Smooth muscle cell (in vitro differentiated cells): ENCODE data around the gene HES7. TPM values are rescaled to one million over a fixed set of nuclear protein-coding genes. Genes with fewer than 3 reads are reported as not detected.

Source experiments
- DNase-seq: peaks from one replicate; lab custom pipeline; 2025; ENCODE audit not compliant: unreplicated experiment; lab: John Stamatoyannopoulos, UW
- H2AFZ ChIP-seq: fragments of 200-600 bp; sonication (generic); 2 replicates; pipeline ENCODE4 v1.6.0; 2016; ENCODE audit warnings: antibody characterized with exemption, low read depth, mild to moderate bottlenecking
- H3F3A ChIP-seq: fragments of 200-600 bp; sonication (generic); 2 replicates; pipeline ENCODE4 v1.6.0; 2017; ENCODE audit warnings: antibody characterized with exemption, low read depth
- H3K27ac ChIP-seq: fragments of 200-600 bp; sonication (generic); 2 replicates; pipeline ENCODE4 v1.5.1; 2016; ENCODE audit warnings: low read depth, mild to moderate bottlenecking
- H3K27me3 ChIP-seq: fragments of 200-600 bp; sonication (generic); 2 replicates; pipeline ENCODE4 v1.6.1; 2016; ENCODE audit warnings: low read depth, mild to moderate bottlenecking
- H3K36me3 ChIP-seq: fragments of 200-600 bp; sonication (generic); 2 replicates; pipeline ENCODE4 v1.5.1; 2016; ENCODE audit warnings: low read depth
- H3K4me1 ChIP-seq: fragments of 200-600 bp; sonication (generic); 2 replicates; pipeline ENCODE4 v1.5.1; 2016; ENCODE audit warnings: low read depth
- H3K4me2 ChIP-seq: fragments of 200-600 bp; sonication (generic); 2 replicates; pipeline ENCODE4 v1.6.0; 2016; ENCODE audit warnings: mild to moderate bottlenecking
- H3K4me3 ChIP-seq: fragments of 200-600 bp; sonication (generic); 2 replicates; pipeline ENCODE4 v1.5.1; 2016; ENCODE audit warnings: mild to moderate bottlenecking
- H3K79me2 ChIP-seq: fragments of 200-600 bp; sonication (generic); 2 replicates; pipeline ENCODE4 v1.6.0; 2016; ENCODE audit warnings: low read depth, mild to moderate bottlenecking
- H3K9ac ChIP-seq: fragments of 200-600 bp; sonication (generic); 2 replicates; pipeline ENCODE4 v1.6.0; 2016; ENCODE audit warnings: low read depth
- H3K9me3 ChIP-seq: fragments of 200-600 bp; sonication (generic); replicated peaks from 2 replicates; pipeline ENCODE4 v1.5.1; 2016; ENCODE audit warnings: low read depth
- H4K20me1 ChIP-seq: fragments of 200-600 bp; sonication (generic); 2 replicates; pipeline ENCODE4 v1.6.0; 2016; ENCODE audit warnings: low read depth
- WGBS: methylation state at CpG from one replicate; pipeline ENCODE4 v1.1.7; 2016; ENCODE audit warnings: low lambda C conversion rate; 5-methylcytosine and 5-hydroxymethylcytosine counted together
- polyA plus RNA-seq: library from polyadenylated mRNA; unstranded; fragments of >200 nt; fragmentation: Nextera tagmentation; extraction: Ambion mirVana; gene quantifications from 2 replicates; pipeline ENCODE4 v1.2.1, GENCODE V29; 2016
- total RNA-seq: library from RNA; depleted of rRNA; stranded (reverse); fragments of >200 nt; gene quantifications from 2 replicates; pipeline ENCODE4 v1.2.3, GENCODE V29; 2014
- TF ChIP-seq, protein P1 (sequence below): fragments of 200-600 bp; sonication (generic); IDR thresholded peaks from 2 replicates; pipeline ENCODE4 v1.5.1; 2017; ENCODE audit warnings: borderline replicate concordance, mild to moderate bottlenecking, antibody characterized with exemption; ENCODE audit not compliant: insufficient read depth, poor library complexity, severe bottlenecking

Gene HES7
- total and polyA plus RNA-seq, 2 experiments from 2014 or later, result not detected

DNA sequence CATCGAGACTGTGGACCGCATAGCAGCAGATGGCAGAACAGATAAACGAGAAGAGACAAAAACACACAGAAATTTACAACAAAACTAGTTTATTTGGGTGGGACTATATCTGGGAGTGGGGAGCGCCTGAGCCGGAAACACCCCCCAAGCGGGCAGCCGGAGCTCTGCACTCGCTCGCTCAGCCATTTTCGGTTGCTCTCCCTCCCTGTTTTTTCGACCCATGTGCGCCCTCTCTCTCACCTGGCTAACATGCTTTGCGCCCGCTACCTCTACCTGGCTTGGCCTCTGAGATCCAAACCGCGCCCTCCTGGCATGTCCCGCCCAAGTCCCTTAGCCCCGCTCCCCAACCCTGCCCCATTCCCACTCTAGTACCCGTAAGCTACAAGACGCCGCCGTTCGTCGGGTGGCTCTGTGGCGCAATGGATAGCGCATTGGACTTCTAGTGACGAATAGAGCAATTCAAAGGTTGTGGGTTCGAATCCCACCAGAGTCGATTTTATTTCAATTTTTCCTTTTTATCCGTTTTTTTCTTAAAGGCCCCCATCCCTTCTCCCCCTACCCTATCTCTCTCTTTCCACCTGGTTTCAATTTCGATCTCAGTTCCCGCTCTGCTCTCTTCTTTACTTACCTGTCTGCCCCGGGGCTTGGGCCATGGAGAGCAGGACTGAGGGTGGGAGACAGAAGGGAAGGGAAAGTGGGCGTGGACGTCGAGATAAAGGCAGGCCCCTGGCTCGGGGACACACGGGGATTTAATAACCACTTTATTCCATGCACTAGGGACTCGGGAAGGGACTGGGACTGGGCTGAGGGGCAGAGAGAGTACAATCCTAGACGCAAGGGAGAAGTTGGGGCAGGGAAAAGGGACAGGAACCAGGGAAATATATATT, 3.1 kb downstream of the HES7 start:
- peaks cover 47% of the 10 kb centered on the region for H3K27me3 ChIP-seq
- peaks cover 22% of the 10 kb centered on the region for H3K4me1 ChIP-seq
- DNase-seq, result peak; percentile 52
- no peaks in the 10 kb centered on the region for H3K79me2 ChIP-seq
- H3F3A ChIP-seq, result peaks cover 13% of the 10 kb centered on the region
- H2AFZ ChIP-seq, result peak overlapping the region; percentile 3
- WGBS, result 1% methylated on average over 40 of the region's 40 CpGs
- H4K20me1 ChIP-seq, result peaks cover 9% of the 10 kb centered on the region
- H3K9ac ChIP-seq, result no peak overlapping the region
- TF ChIP-seq, protein P1, sequence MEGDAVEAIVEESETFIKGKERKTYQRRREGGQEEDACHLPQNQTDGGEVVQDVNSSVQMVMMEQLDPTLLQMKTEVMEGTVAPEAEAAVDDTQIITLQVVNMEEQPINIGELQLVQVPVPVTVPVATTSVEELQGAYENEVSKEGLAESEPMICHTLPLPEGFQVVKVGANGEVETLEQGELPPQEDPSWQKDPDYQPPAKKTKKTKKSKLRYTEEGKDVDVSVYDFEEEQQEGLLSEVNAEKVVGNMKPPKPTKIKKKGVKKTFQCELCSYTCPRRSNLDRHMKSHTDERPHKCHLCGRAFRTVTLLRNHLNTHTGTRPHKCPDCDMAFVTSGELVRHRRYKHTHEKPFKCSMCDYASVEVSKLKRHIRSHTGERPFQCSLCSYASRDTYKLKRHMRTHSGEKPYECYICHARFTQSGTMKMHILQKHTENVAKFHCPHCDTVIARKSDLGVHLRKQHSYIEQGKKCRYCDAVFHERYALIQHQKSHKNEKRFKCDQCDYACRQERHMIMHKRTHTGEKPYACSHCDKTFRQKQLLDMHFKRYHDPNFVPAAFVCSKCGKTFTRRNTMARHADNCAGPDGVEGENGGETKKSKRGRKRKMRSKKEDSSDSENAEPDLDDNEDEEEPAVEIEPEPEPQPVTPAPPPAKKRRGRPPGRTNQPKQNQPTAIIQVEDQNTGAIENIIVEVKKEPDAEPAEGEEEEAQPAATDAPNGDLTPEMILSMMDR, result peak; percentile 22
- peak overlapping the region; percentile 89 for H3K4me2 ChIP-seq
- no peaks in the 10 kb centered on the region for H3K9me3 ChIP-seq
- H3K27ac ChIP-seq, result no peak overlapping the region
- peak overlapping the region; percentile 59 for H3K4me3 ChIP-seq
- no peaks in the 10 kb centered on the region for H3K36me3 ChIP-seq

GRCh38 chr17:8119581-8120519, 4.1 kb downstream of the HES7 start:
- H3K9me3 ChIP-seq, result no peaks in the 10 kb centered on the region
- H3K27ac ChIP-seq, result peak overlapping the region; percentile 89
- peaks cover 13% of the 10 kb centered on the region for H3F3A ChIP-seq
- peaks cover 56% of the 10 kb centered on the region for H3K27me3 ChIP-seq
- H3K4me1 ChIP-seq, result peaks cover 18% of the 10 kb centered on the region
- DNase-seq, result peak; percentile 57
- under 1% methylated on average over 28 of the region's 28 CpGs for WGBS
- peak overlapping the region; percentile 92 for H3K4me2 ChIP-seq
- TF ChIP-seq, protein P1, result no peak
- no peaks in the 10 kb centered on the region for H3K36me3 ChIP-seq
- peak overlapping the region; percentile 3 for H2AFZ ChIP-seq
- peaks cover 9% of the 10 kb centered on the region for H4K20me1 ChIP-seq
- H3K4me3 ChIP-seq, result peak overlapping the region; percentile 59
- no peaks in the 10 kb centered on the region for H3K79me2 ChIP-seq
- H3K9ac ChIP-seq, result no peak overlapping the region

DNA sequence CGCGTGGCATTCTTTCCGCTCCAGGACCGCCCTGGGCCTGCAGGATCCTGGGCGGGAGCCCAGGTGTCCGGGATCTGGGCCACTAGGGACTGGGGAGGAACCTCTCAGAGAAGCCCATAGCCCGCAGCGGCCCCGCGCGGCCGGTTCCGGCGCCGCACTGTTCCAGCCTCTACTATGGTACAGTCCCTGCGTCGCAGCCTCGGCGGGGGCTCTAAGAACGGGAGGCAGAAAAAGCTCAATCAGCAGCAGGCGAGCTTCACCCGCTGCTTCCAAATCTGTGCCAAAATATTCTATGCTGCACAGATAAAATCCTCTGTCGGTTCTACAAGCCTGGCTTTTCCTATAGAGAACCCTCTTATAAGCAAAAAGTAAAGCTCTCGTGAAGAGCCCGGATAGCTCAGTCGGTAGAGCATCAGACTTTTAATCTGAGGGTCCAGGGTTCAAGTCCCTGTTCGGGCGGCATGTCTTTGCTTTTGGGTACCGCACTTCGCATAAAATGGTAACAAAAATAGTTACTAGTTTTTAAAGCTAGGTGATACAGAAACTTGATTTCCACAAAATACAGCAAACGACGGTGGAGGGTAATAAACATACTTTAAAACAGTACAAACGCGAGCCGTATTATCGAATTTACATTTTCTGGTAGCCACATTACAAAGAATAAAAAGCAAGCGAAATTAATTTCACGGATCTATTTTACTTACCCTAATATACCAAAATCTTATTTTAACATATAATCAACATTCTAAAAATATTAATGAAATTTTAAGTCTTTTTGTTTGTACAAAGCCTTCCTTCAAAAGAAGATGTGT, 4.9 kb downstream of the HES7 start:
- H3K4me2 ChIP-seq, result peak overlapping the region; percentile 92
- peaks cover 9% of the 10 kb centered on the region for H3K4me1 ChIP-seq
- H3K36me3 ChIP-seq, result no peaks in the 10 kb centered on the region
- peak overlapping the region; percentile 59 for H3K4me3 ChIP-seq
- peaks cover 9% of the 10 kb centered on the region for H4K20me1 ChIP-seq
- no peaks in the 10 kb centered on the region for H3K9me3 ChIP-seq
- H2AFZ ChIP-seq, result no peak overlapping the region
- no peaks in the 10 kb centered on the region for H3K79me2 ChIP-seq
- DNase-seq, result peak; percentile 68
- peak overlapping the region; percentile 83 for H3K9ac ChIP-seq
- H3K27ac ChIP-seq, result peak overlapping the region; percentile 89
- WGBS, result under 1% methylated on average over 38 of the region's 38 CpGs
- peaks cover 13% of the 10 kb centered on the region for H3F3A ChIP-seq
- H3K27me3 ChIP-seq, result peaks cover 57% of the 10 kb centered on the region
- TF ChIP-seq, protein P1, result peak; percentile 66
